Ovary (tissue), 3 donors: ENCODE data around the gene C2orf81.

Source experiments
- CTCF ChIP-seq, 3 donors: fragments of 450-650 bp in 2 of 3; fragments of 200-600 bp in 1 of 3; IDR thresholded peaks; one replicate each; pipeline versions ENCODE4 v1.5.1 to v1.8.0; 2016 to 2022; ENCODE audit warnings: antibody characterized with exemption in 3 of 3, mild to moderate bottlenecking in 1 of 3
- POLR2A ChIP-seq: fragments of 450-650 bp; IDR thresholded peaks from one replicate; pipeline ENCODE4 v1.6.1; 2017; ENCODE audit warnings: antibody characterized with exemption, mild to moderate bottlenecking, moderate library complexity
- donor health status: DM: no; HTN: no; CAD: no.

GRCh38 chr2:74436848-74437695 is 15.7 kb upstream of the C2orf81 start:
- TF ChIP-seq CTCF (IDR thresholded peaks at IDR 0.05) (no peak), POLR2A (no peak)
